H9 (cell line): Measurements from ENCODE around the gene PLA2R1. TPM values are rescaled to one million over a fixed set of nuclear protein-coding genes. Genes with fewer than 3 reads are reported as not detected.

Experiments used
- DNase-seq: peaks from one replicate; pipeline ENCODE4 v3.0.0-alpha.2; 2017
- H2AFZ ChIP-seq: one replicate; pipeline ENCODE4 v1.6.1; 2013; ENCODE audit warnings: mild to moderate bottlenecking, low read length, control low read depth, moderate library complexity
- H2AK5ac ChIP-seq: 2 replicates; pipeline ENCODE4 v1.6.1; 2013; ENCODE audit warnings: low read length, control low read depth, mixed read lengths; ENCODE audit not compliant: insufficient read length
- H2BK120ac ChIP-seq: one replicate; pipeline ENCODE4 v1.6.1; 2013; ENCODE audit warnings: low read depth, mild to moderate bottlenecking, low read length, control low read depth, inconsistent platforms; ENCODE audit not compliant: poor library complexity, severe bottlenecking
- H2BK12ac ChIP-seq: 2 replicates; pipeline ENCODE4 v1.6.1; 2013; ENCODE audit warnings: low read length, control low read depth, mixed read lengths, low read depth; ENCODE audit not compliant: insufficient read length
- H2BK15ac ChIP-seq: 2 replicates; pipeline ENCODE4 v1.6.1; 2013; ENCODE audit warnings: low read depth, low read length, control low read depth
- H2BK20ac ChIP-seq: one replicate; pipeline ENCODE4 v1.6.1; 2013; ENCODE audit warnings: low read depth, mild to moderate bottlenecking, low read length, control low read depth, inconsistent platforms; ENCODE audit not compliant: poor library complexity, severe bottlenecking
- H2BK5ac ChIP-seq: 2 replicates; pipeline ENCODE4 v1.6.1; 2013; ENCODE audit warnings: low read length, control low read depth, mixed read lengths; ENCODE audit not compliant: insufficient read length
- H3K14ac ChIP-seq: 2 replicates; pipeline ENCODE4 v1.6.1; 2013; ENCODE audit warnings: low read length, control low read depth; ENCODE audit not compliant: insufficient read depth
- H3K18ac ChIP-seq: 2 replicates; pipeline ENCODE4 v1.6.1; 2013; ENCODE audit warnings: low read depth, mild to moderate bottlenecking, mixed read lengths, low read length, control low read depth; ENCODE audit not compliant: insufficient read length
- H3K23ac ChIP-seq: 2 replicates; pipeline ENCODE4 v1.6.1; 2013; ENCODE audit warnings: low read length, control low read depth, mixed read lengths, low read depth; ENCODE audit not compliant: insufficient read length
- H3K23me2 ChIP-seq: 2 replicates; pipeline ENCODE4 v1.6.1; 2013; ENCODE audit warnings: low read depth, mild to moderate bottlenecking, mixed read lengths, low read length, control low read depth; ENCODE audit not compliant: insufficient read length, poor library complexity, severe bottlenecking
- H3K27ac ChIP-seq: 2 replicates; pipeline ENCODE4 v1.5.1; 2013; ENCODE audit warnings: low read length, control low read depth, mixed read lengths, low read depth; ENCODE audit not compliant: insufficient read length
- H3K27me3 ChIP-seq: 2 replicates; pipeline ENCODE4 v1.6.1; 2013; ENCODE audit warnings: low read length, control low read depth, inconsistent platforms; ENCODE audit not compliant: insufficient read depth
- H3K4ac ChIP-seq: 2 replicates; pipeline ENCODE4 v1.6.1; 2013; ENCODE audit warnings: low read depth, mild to moderate bottlenecking, control low read depth, inconsistent platforms, low read length, moderate library complexity
- H3K4me1 ChIP-seq: 2 replicates; pipeline ENCODE4 v1.6.1; 2013; ENCODE audit warnings: low read length, control low read depth, inconsistent platforms; ENCODE audit not compliant: insufficient read depth
- H3K4me2 ChIP-seq: 2 replicates; pipeline ENCODE4 v1.6.1; 2013; ENCODE audit warnings: low read length, control low read depth, mixed read lengths; ENCODE audit not compliant: insufficient read length, insufficient read depth
- H3K56ac ChIP-seq: 2 replicates; pipeline ENCODE4 v1.6.1; 2013; ENCODE audit warnings: low read depth, mild to moderate bottlenecking, mixed read lengths, low read length, control low read depth; ENCODE audit not compliant: insufficient read length
- H3K79me1 ChIP-seq: 2 replicates; pipeline ENCODE4 v1.6.1; 2013; ENCODE audit warnings: low read depth, mild to moderate bottlenecking, moderate library complexity, low read length, control low read depth, inconsistent platforms; ENCODE audit not compliant: insufficient read depth, poor library complexity, severe bottlenecking
- H3K79me2 ChIP-seq: 2 replicates; pipeline ENCODE4 v1.6.1; 2013; ENCODE audit warnings: low read length, control low read depth, inconsistent platforms; ENCODE audit not compliant: insufficient read depth
- H3K9ac ChIP-seq: 2 replicates; pipeline ENCODE4 v1.6.1; 2013; ENCODE audit warnings: low read length, control low read depth, mixed read lengths; ENCODE audit not compliant: insufficient read length; ENCODE audit errors: extremely low read depth
- H3K9me3 ChIP-seq: one replicate; pipeline ENCODE4 v1.6.1; 2013; ENCODE audit warnings: low read depth, low read length, inconsistent platforms; ENCODE audit not compliant: control insufficient read depth
- H3T11ph ChIP-seq: one replicate; pipeline ENCODE4 v1.6.1; 2013; ENCODE audit warnings: mild to moderate bottlenecking, low read length, control low read depth, inconsistent platforms
- H4K20me1 ChIP-seq: one replicate; pipeline ENCODE4 v1.6.1; 2013; ENCODE audit not compliant: control insufficient read depth, insufficient read length, insufficient read depth
- H4K5ac ChIP-seq: 2 replicates; pipeline ENCODE4 v1.6.1; 2013; ENCODE audit warnings: low read depth, mild to moderate bottlenecking, mixed read lengths, low read length, control low read depth; ENCODE audit not compliant: insufficient read length
- H4K8ac ChIP-seq: replicated peaks from 2 replicates; pipeline ENCODE4 v1.6.1; 2013; ENCODE audit warnings: low read length, control low read depth, mixed read lengths, low read depth; ENCODE audit not compliant: insufficient read length
- H4K91ac ChIP-seq: 2 replicates; pipeline ENCODE4 v1.6.1; 2013; ENCODE audit warnings: low read depth, mild to moderate bottlenecking, moderate library complexity, mixed read lengths, low read length, control low read depth; ENCODE audit not compliant: insufficient read length
- H3K27ac Mint-ChIP-seq, 3 experiments: 2 replicates in 2 of 3; 3 replicates in 1 of 3; pipeline ENCODE4 v1.8.0; 2020 to 2021; ENCODE audit warnings: mixed read lengths in 3 of 3, mild to moderate bottlenecking in 1 of 3, moderate library complexity in 1 of 3
- H3K27me3 Mint-ChIP-seq: 2 replicates; pipeline ENCODE4 v1.8.0; 2021; ENCODE audit warnings: low read depth, mild to moderate bottlenecking, moderate library complexity, mixed read lengths
- H3K36me3 Mint-ChIP-seq, 3 experiments: 2 replicates in 2 of 3; 3 replicates in 1 of 3; pipeline ENCODE4 v1.8.0; 2020 to 2021; ENCODE audit warnings: low read depth in 3 of 3, mixed read lengths in 3 of 3; ENCODE audit not compliant: insufficient read depth in 1 of 3
- H3K4me1 Mint-ChIP-seq, 2 experiments: 2 replicates each; pipeline ENCODE4 v1.8.0; 2020; ENCODE audit warnings: mixed read lengths in 2 of 2
- H3K4me3 Mint-ChIP-seq, 2 experiments: 2 replicates in 1 of 2; 3 replicates in 1 of 2; pipeline ENCODE4 v1.8.0; 2020 to 2021; ENCODE audit warnings: mild to moderate bottlenecking in 2 of 2, mixed read lengths in 2 of 2, moderate library complexity in 1 of 2
- H3K9me3 Mint-ChIP-seq, 2 experiments: 2 replicates in 1 of 2; 3 replicates in 1 of 2; pipeline ENCODE4 v1.8.0; 2020; ENCODE audit warnings: mild to moderate bottlenecking in 2 of 2, mixed read lengths in 2 of 2, moderate library complexity in 1 of 2
- CTCF ChIP-seq: fragments of 200-600 bp; sonication (generic); conservative IDR thresholded peaks from 3 replicates; pipeline ENCODE4 v1.8.0; 2021; ENCODE audit warnings: antibody characterized with exemption, mild to moderate bottlenecking
- WGBS: extraction: QIAGEN DNeasy Blood & Tissue Kit; methylation state at CpG from one replicate; pipeline ENCODE4 v1.1.7; 2013; ENCODE audit warnings: missing lambda C conversion rate, low lambda C conversion rate, mixed read lengths; ENCODE audit not compliant: insufficient read length; ENCODE audit errors: extremely low coverage; 5-methylcytosine and 5-hydroxymethylcytosine counted together
- total RNA-seq: library from RNA; stranded (reverse); gene quantifications from 2 replicates; pipeline ENCODE4 v1.2.1, GENCODE V29; 2021

Gene PLA2R1
- total RNA-seq, 1 experiment from 2014 or later: 0.83 TPM

DNA sequence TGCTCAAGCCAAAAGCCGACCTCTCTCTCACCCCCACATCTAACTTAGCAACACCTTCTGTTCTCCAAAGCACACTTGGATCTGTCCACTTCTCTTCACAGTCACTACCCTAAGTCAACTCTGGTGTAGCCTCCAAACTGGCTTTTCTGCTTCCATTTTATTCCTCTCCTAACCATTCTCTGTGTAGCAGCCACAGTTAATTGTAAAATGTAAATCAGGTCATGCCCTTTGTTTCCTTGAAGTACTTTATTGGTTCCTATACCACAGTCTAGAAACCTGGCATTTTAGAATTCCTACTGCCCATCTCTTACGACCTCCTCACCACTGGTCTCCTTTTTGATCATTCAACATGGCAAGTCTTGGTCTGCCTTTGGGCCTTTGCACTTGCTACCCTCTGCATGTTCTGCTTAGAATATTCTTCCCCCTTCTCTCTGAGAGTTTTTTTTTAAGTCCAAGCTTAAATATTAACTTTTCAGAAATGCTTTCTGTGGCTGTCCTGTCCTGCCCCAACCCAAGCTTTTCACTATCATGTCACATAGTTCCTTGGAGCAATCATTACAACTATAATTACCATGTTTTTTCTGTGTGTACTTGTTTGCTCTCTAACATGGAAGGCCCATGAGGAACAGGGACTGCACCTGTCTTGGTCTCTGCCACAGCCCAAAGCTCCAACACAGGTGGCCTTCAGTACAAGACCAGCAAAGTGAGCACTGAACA lies 42.9 kb downstream of the PLA2R1 start:
- Histone ChIP-seq H2BK12ac (no peak overlapping the region), H3K4me2 (no peak overlapping the region), H3K79me1 (no peaks in the 10 kb centered on the region), H3K27me3 (no peaks in the 10 kb centered on the region), H2BK15ac (no peak overlapping the region), H2BK20ac (no peak overlapping the region), H3K18ac (no peak overlapping the region), H3K9ac (no peak overlapping the region), H4K8ac (no peak overlapping the region), H3K23ac (no peak overlapping the region), H2AK5ac (no peak overlapping the region), H3K56ac (no peak overlapping the region), H2BK120ac (no peak overlapping the region), H3K9me3 (no peaks in the 10 kb centered on the region), H3K23me2 (no peaks in the 10 kb centered on the region), H2AFZ (no peak overlapping the region), H3K79me2 (no peaks in the 10 kb centered on the region), H3K27ac (no peak overlapping the region), H3K14ac (no peak overlapping the region), H3T11ph (no peak overlapping the region), H4K5ac (no peak overlapping the region), H3K4me1 (no peaks in the 10 kb centered on the region), H2BK5ac (no peak overlapping the region), H4K20me1 (no peaks in the 10 kb centered on the region), H3K4ac (no peak overlapping the region), H4K91ac (no peak overlapping the region)
- Mint-ChIP-seq H3K9me3 (peaks cover 5 to 9% of the 10 kb centered on the region in 2 experiments; a peak in 4 of 5 replicates), H3K36me3 (peaks cover 0 to 14% (median 4%) of the 10 kb centered on the region in 3 experiments; a peak in 4 of 7 replicates), H3K27me3 (no peaks in the 10 kb centered on the region; the same call in 1 of the 2 replicates), H3K27ac (no peak overlapping the region), H3K4me1 (no peaks in the 10 kb centered on the region), H3K4me3 (no peak overlapping the region)
- no CpG with 5 or more reads among the region's 2 CpGs for WGBS
- no peak for TF ChIP-seq CTCF
- no peak for DNase-seq
